ENCODE results near the gene SRSF8. TPM values are rescaled to one million over a fixed set of nuclear protein-coding genes. Genes with fewer than 3 reads are reported as not detected.

Gene SRSF8
- total and polyA plus RNA-seq, 4 experiments from 2014 or later: 104 to 147 (median 112) TPM

DNA sequence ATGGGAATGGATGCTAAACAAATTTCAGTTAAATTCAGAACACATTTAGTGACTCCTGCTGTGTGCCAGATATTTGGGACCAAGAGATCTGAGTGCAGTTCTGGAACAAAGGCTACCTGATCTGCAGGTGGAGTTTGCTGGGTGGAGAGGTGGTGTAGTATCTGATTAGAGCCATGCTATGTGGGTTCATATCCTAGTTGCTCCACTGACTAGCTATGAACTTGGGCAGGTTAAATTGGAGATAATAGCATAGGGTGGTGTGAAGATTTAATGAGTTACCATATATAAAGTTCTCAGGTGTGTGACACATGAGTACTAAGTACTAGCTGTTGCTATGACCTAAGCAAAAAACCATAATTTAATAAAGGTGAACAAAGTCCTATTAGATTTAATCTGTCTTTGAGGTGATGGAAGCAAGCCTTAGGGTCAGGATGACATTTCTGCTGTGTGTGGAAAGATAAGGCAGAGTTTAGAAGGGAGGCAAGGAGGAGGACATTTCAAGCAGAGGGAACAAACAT lies 25.0 kb downstream of the SRSF8 start:
- Mint-ChIP-seq H3K4me3 (peak overlapping the region in 7 of 8 donors; percentile 27 to 92 (median 87)), H3K9me3 (no peaks in the 10 kb centered on the region), H3K36me3 (peaks cover 0 to 3% of the 10 kb centered on the region in 2 donors), H3K27me3 (no peaks in the 10 kb centered on the region), H3K4me1 (peaks cover 41 to 59% (median 51%) of the 10 kb centered on the region in 4 donors), H3K27ac (peak overlapping the region in 1 of 7 donors; percentile 92)
- intact Hi-C loops (cut with micrococcal nuclease): no loop called here
- H3K27ac ChIP-seq (ENCODE audit: low read depth, low read length): no peak overlapping the region
- DNase-seq: no peak
- POLR2A ChIA-PET (ENCODE audit: partially characterized antibody): interaction anchor here (1.1 to 9.7 kb wide), 3 partner anchors 21 to 699 kb away, joined by 3 to 376 read pairs (median 57); partner anchors contain the start of genes CEP57, FAM76B and SRSF8
- no peaks in the 10 kb centered on the region for H3K27me3 ChIP-seq (ENCODE audit: insufficient read depth, low read length)
- no peaks in the 10 kb centered on the region for H3K9me3 ChIP-seq (ENCODE audit: control insufficient read depth in 1 of 2, low read length in 2 of 2)
- no peak overlapping the region for H3K4me3 ChIP-seq (ENCODE audit: low read length in 2 of 2)
- CTCF ChIA-PET (ENCODE audit: partially characterized antibody): interaction anchor here (1.0 to 8.1 kb wide), 6 partner anchors 19 to 702 kb away, joined by 3 to 124 read pairs (median 4); partner anchors contain the start of gene SRSF8
- no peaks in the 10 kb centered on the region for H3K36me3 ChIP-seq (ENCODE audit: insufficient read depth, low read length)
- H3K4me1 ChIP-seq (ENCODE audit: insufficient read depth, low read length): peaks cover 54% of the 10 kb centered on the region

DNA sequence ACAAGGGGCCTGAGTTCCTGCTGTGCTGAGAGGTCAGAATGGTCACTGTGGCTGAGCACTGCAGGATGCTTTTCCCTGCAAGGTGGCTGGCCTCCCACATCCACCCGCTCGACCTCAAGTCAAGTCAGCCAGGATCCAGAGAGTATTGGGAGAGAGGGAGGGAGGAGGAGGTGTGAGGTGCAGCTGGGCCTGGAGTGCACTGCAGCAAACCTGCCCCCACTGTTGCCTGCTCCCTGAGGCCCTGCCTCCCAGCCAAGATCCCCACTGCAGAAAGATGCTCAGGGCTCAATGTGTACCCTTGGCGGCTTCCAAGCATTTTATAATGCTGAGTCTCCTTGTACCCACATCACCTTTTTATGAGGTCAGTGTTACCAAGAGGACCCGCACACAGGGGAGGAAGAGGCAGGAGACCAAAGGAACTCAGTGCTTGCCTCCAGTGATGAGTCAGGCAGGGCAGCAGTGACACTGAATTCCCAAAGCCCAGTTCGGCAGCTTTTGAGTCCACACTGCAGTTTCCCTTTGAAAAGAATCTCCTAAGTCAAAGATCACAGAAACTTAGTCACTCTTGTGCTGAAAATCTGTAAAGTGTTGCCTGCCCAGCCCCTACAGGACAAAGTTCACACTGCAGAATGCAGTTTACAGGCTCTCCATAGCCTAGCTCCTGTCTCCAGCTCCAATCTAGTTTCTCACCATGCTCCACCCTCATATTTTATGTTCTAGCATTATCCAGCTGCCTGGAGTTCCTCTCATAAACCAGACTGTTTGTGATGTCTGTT lies 26.0 kb downstream of the SRSF8 start:
- Mint-ChIP-seq H3K4me1 (peaks cover 46 to 63% (median 55%) of the 10 kb centered on the region in 4 donors), H3K36me3 (peaks cover 3 to 7% of the 10 kb centered on the region in 2 donors), H3K9me3 (no peaks in the 10 kb centered on the region), H3K4me3 (peak overlapping the region in 2 of 8 donors; percentile 30 to 58), H3K27ac (peak overlapping the region in 3 of 7 donors; percentile 57 to 92 (median 74)), H3K27me3 (no peaks in the 10 kb centered on the region)
- intact Hi-C loops (cut with micrococcal nuclease): no loop called here
- Histone ChIP-seq H3K36me3 (ENCODE audit: insufficient read depth, low read length) (no peaks in the 10 kb centered on the region), H3K27me3 (ENCODE audit: insufficient read depth, low read length) (no peaks in the 10 kb centered on the region), H3K27ac (ENCODE audit: low read depth, low read length) (no peak overlapping the region), H3K4me1 (ENCODE audit: insufficient read depth, low read length) (peaks cover 54% of the 10 kb centered on the region), H3K9me3 (ENCODE audit: control insufficient read depth in 1 of 2, low read length in 2 of 2) (no peaks in the 10 kb centered on the region), H3K4me3 (ENCODE audit: low read length in 2 of 2) (no peak overlapping the region)
- ChIA-PET POLR2A (ENCODE audit: partially characterized antibody) (interaction anchor here (1.0 to 9.7 kb wide), 4 partner anchors 22 to 698 kb away, joined by 3 to 376 read pairs (median 32); partner anchors contain the start of genes CEP57, FAM76B and SRSF8), CTCF (ENCODE audit: partially characterized antibody) (interaction anchor here (0.5 to 8.1 kb wide), 12 partner anchors 9 to 1181 kb away, joined by 3 to 124 read pairs (median 4); partner anchors contain the start of gene SRSF8)
- DNase-seq: peak in 4 of 5 donors; percentile 10 to 54 (median 16)

DNA sequence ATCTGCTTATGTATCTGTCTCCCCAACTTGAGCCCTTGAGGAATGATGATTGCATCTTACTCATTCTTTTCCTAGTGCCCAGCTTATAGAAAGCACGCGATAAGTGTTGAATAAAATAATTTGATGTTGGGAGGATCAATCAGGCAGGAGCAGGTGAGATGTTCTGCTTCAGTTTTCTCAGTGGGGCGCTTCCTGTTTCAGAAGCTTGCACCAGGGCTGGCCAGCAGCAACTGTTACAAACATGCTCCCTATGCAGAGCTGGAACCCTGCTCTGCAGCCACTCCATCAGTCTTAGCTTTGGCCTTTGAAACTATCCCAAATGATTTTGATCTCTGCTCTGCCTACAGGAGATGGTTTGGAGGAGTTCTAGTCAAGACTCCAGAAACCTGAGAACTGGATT lies 26.8 kb downstream of the SRSF8 start:
- H3K4me3 Mint-ChIP-seq: peak overlapping the region in 1 of 8 donors; percentile 30
- intact Hi-C loops (cut with micrococcal nuclease): no loop called here
- POLR2A ChIA-PET (ENCODE audit: partially characterized antibody): interaction anchor here (1.4 to 9.7 kb wide), 2 partner anchors 23 to 696 kb away, joined by 8 to 376 read pairs; partner anchors contain the start of genes CEP57, FAM76B and SRSF8

DNA sequence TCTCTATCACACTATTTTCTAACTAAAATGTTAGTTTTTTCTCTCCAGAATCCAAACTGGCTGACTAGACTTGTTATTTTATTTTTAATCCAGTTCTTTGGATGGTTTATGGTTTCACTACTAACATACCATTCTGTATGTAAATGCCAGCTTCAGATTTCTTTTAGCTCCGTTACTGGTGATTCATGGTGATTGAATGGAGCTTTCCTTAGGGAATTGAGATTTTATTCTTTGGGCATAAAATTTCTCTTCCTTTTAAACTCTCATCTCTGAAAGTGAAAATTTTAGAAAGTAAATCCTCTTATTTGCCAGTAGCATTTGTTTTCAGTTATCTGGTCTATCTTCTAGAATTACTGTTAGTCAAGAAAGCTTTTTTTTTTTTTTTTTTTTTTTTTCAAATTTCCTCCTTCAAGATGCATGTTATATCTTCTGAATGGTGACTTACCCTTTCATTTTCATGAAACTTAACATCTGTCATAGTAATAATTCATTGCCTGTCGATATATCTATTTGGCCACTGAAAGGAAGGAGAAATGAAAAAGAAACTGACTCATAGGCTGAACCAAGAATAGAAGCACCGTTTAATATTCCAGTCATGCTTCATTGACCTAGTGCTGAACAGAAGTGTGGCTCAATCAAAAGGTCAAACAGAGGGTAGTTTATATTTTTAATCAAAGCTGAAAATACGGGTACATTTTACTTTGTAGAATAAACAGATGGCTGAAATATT lies 29.3 kb downstream of the SRSF8 start:
- Mint-ChIP-seq H3K9me3 (no peaks in the 10 kb centered on the region), H3K36me3 (peaks cover 10% of the 10 kb centered on the region in 2 donors), H3K4me1 (peaks cover 27 to 49% (median 42%) of the 10 kb centered on the region in 4 donors), H3K27me3 (no peaks in the 10 kb centered on the region), H3K27ac (peak overlapping the region in 2 of 7 donors; percentile 3 to 42), H3K4me3 (peak overlapping the region in 1 of 8 donors; percentile 32)
- peaks cover 42% of the 10 kb centered on the region for H3K4me1 ChIP-seq (ENCODE audit: insufficient read depth, low read length)
- ChIA-PET POLR2A (ENCODE audit: partially characterized antibody) (interaction anchor here (9.7 kb wide), 1 partner anchor 26 kb away, joined by 376 read pairs; the partner anchor contains the start of gene SRSF8), CTCF (ENCODE audit: partially characterized antibody) (interaction anchor here (1.5 kb wide), 1 partner anchor 29 kb away, joined by 5 read pairs; the partner anchor contains the start of gene SRSF8)
- no peak overlapping the region for H3K27ac ChIP-seq (ENCODE audit: low read depth, low read length)
- H3K4me3 ChIP-seq (ENCODE audit: low read length in 2 of 2): no peak overlapping the region
- H3K9me3 ChIP-seq (ENCODE audit: control insufficient read depth in 1 of 2, low read length in 2 of 2): no peaks in the 10 kb centered on the region
- no peaks in the 10 kb centered on the region for H3K27me3 ChIP-seq (ENCODE audit: insufficient read depth, low read length)
- H3K36me3 ChIP-seq (ENCODE audit: insufficient read depth, low read length): no peaks in the 10 kb centered on the region
- intact Hi-C loops (cut with micrococcal nuclease): no loop called here
- DNase-seq: no peak

More for the DNA sequence above, 26.8 kb downstream of the SRSF8 start:
- Histone ChIP-seq H3K4me1 (ENCODE audit: insufficient read depth, low read length) (peaks cover 51% of the 10 kb centered on the region), H3K27me3 (ENCODE audit: insufficient read depth, low read length) (no peaks in the 10 kb centered on the region), H3K27ac (ENCODE audit: low read depth, low read length) (no peak overlapping the region), H3K9me3 (ENCODE audit: control insufficient read depth in 1 of 2, low read length in 2 of 2) (no peaks in the 10 kb centered on the region), H3K4me3 (ENCODE audit: low read length in 2 of 2) (no peak overlapping the region), H3K36me3 (ENCODE audit: insufficient read depth, low read length) (no peaks in the 10 kb centered on the region)
- peak overlapping the region in 2 of 7 donors; percentile 57 to 74 for H3K27ac Mint-ChIP-seq
- H3K9me3 Mint-ChIP-seq: no peaks in the 10 kb centered on the region
- no peak for DNase-seq
- H3K36me3 Mint-ChIP-seq: peaks cover 8 to 10% of the 10 kb centered on the region in 2 donors
- no peaks in the 10 kb centered on the region for H3K27me3 Mint-ChIP-seq
- peaks cover 43 to 68% (median 55%) of the 10 kb centered on the region in 4 donors for H3K4me1 Mint-ChIP-seq
- CTCF ChIA-PET (ENCODE audit: partially characterized antibody): interaction anchor here (0.9 to 8.1 kb wide), 10 partner anchors 9 to 58 kb away, joined by 3 to 124 read pairs (median 6); partner anchors contain the start of gene SRSF8

DNA sequence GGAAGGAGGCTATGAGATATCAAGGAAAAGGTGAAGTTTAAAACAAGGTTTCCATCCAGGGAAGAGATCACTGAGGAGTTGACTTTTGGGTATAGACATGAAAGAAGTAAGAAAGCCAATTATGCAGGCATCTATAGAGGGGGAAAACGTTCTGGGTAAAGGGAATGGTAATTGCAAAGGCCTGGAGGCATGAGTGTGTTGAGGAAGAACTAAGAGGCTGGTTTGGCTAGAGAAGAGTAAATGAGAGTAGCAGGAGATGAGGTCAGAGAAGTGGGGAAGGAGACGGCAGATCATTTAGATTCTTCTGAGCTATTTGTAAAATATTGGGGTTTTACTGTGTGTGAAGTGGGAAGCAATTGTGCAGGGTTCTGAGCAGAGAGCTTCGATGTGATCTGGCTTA lies 30.5 kb downstream of the SRSF8 start:
- H3K4me1 ChIP-seq (ENCODE audit: insufficient read depth, low read length): peaks cover 32% of the 10 kb centered on the region
- Mint-ChIP-seq H3K27ac (peak overlapping the region in 1 of 7 donors; percentile 1), H3K36me3 (peaks cover 9 to 13% of the 10 kb centered on the region in 2 donors), H3K27me3 (no peaks in the 10 kb centered on the region), H3K9me3 (no peaks in the 10 kb centered on the region), H3K4me3 (no peak overlapping the region), H3K4me1 (peaks cover 17 to 37% (median 31%) of the 10 kb centered on the region in 4 donors)
- no peaks in the 10 kb centered on the region for H3K36me3 ChIP-seq (ENCODE audit: insufficient read depth, low read length)
- H3K4me3 ChIP-seq (ENCODE audit: low read length in 2 of 2): no peak overlapping the region
- no peaks in the 10 kb centered on the region for H3K9me3 ChIP-seq (ENCODE audit: control insufficient read depth in 1 of 2, low read length in 2 of 2)
- H3K27ac ChIP-seq (ENCODE audit: low read depth, low read length): no peak overlapping the region
- intact Hi-C loops (cut with micrococcal nuclease): no loop called here
- no peaks in the 10 kb centered on the region for H3K27me3 ChIP-seq (ENCODE audit: insufficient read depth, low read length)
- ChIA-PET POLR2A (ENCODE audit: partially characterized antibody) (interaction anchor here (1.2 to 2.0 kb wide), 2 partner anchors 8 to 22 kb away, joined by 3 to 8 read pairs; partner anchors contain the start of gene ENDOD1), CTCF (ENCODE audit: partially characterized antibody) (no interaction called here)
- no peak for DNase-seq

DNA sequence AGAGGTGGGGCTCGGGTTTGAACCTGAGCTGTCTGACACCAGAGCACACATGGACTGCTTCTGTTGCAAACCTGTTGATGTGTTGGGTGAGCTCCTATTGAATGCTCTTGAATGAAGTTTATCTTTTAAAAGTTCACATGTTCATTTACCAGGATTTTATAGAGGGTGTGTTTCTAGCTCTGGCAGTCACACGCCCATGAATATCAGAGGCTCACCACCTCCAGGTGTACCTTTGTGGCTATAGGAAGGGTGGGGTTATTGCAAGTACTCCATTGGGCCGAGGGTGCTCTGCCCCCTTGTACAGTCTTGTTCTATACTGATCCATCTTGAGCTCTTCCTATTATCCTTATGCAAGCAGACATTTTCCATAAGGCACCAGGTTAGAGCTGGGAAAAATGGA lies 32.1 kb downstream of the SRSF8 start:
- peaks cover 11 to 26% (median 23%) of the 10 kb centered on the region in 4 donors for H3K4me1 Mint-ChIP-seq

More for the DNA sequence above, 32.1 kb downstream of the SRSF8 start:
- intact Hi-C loops (cut with micrococcal nuclease): no loop called here
- Histone ChIP-seq H3K36me3 (ENCODE audit: insufficient read depth, low read length) (no peaks in the 10 kb centered on the region), H3K4me1 (ENCODE audit: insufficient read depth, low read length) (peaks cover 17% of the 10 kb centered on the region), H3K27ac (ENCODE audit: low read depth, low read length) (no peak overlapping the region), H3K9me3 (ENCODE audit: control insufficient read depth in 1 of 2, low read length in 2 of 2) (no peaks in the 10 kb centered on the region), H3K27me3 (ENCODE audit: insufficient read depth, low read length) (no peaks in the 10 kb centered on the region), H3K4me3 (ENCODE audit: low read length in 2 of 2) (no peak overlapping the region)
- Mint-ChIP-seq H3K27me3 (no peaks in the 10 kb centered on the region), H3K36me3 (peaks cover 12 to 17% of the 10 kb centered on the region in 2 donors), H3K4me3 (no peak overlapping the region), H3K9me3 (no peaks in the 10 kb centered on the region), H3K27ac (no peak overlapping the region)
- ChIA-PET CTCF (ENCODE audit: partially characterized antibody) (interaction anchor here (1.0 kb wide), 1 partner anchor 29 kb away, joined by 3 read pairs; no protein-coding TSS in a partner anchor), POLR2A (ENCODE audit: partially characterized antibody) (interaction anchor here (2.0 kb wide), 1 partner anchor 10 kb away, joined by 8 read pairs; the partner anchor contains the start of gene ENDOD1)
- no peak for DNase-seq

Measured in CD4-positive, alpha-beta memory T cell (primary cell).